H1 (cell line): Measurements from ENCODE around the gene PRPF38A. TPM values are rescaled to one million over a fixed set of nuclear protein-coding genes. Genes with fewer than 3 reads are reported as not detected.

ENCODE experiments used
- EGR1 ChIP-seq: IDR thresholded peaks from 2 replicates; pipeline ENCODE4 v1.6.1; 2011; ENCODE audit warnings: low read depth, low read length, borderline replicate concordance
- EZH2 ChIP-seq: fragments of 200-600 bp; sonication (generic); IDR thresholded peaks from 2 replicates; pipeline ENCODE4 v1.7.1; 2012; ENCODE audit warnings: low read depth, mild to moderate bottlenecking, moderate library complexity, low read length, inconsistent platforms; ENCODE audit not compliant: severe bottlenecking
- SP2 ChIP-seq: IDR thresholded peaks from 2 replicates; pipeline ENCODE4 v1.6.1; 2012; ENCODE audit warnings: mild to moderate bottlenecking, low read length, inconsistent platforms
- TBP ChIP-seq: IDR thresholded peaks from 2 replicates; pipeline ENCODE4 v1.6.1; 2011; ENCODE audit warnings: low read depth, low read length, improper control_type of control experiment
- polyA plus RNA-seq, 7 experiments: library from polyadenylated mRNA; depleted of rRNA in 3 of 7; stranded (reverse) in 5 of 7; unstranded in 2 of 7; fragments of >200 nt in 5 of 7; fragments of 200-250 nt in 2 of 7; gene quantifications; 1 replicate in 5 of 7; 2 replicates in 1 of 7; 4 replicates in 1 of 7; pipeline versions ENCODE4 v1.2.1 to v1.2.3, GENCODE V29; 2011 to 2013; ENCODE audit warnings: missing spikeins in 2 of 7, mixed read lengths in 2 of 7
- total RNA-seq: library from RNA; stranded (reverse); fragmentation: NEBNext Ultra II Directional; extraction: Animal tissue kit (Norgen Biotek cat#: 25700); gene quantifications from 2 replicates; pipeline ENCODE4 v1.2.1, GENCODE V29; 2021

Gene PRPF38A
- total and polyA plus RNA-seq, 2 of the 8 experiments (the other 6 are each of a cell fraction or from before 2014, with no cell fraction given), result 25.6 to 76.2 TPM

DNA sequence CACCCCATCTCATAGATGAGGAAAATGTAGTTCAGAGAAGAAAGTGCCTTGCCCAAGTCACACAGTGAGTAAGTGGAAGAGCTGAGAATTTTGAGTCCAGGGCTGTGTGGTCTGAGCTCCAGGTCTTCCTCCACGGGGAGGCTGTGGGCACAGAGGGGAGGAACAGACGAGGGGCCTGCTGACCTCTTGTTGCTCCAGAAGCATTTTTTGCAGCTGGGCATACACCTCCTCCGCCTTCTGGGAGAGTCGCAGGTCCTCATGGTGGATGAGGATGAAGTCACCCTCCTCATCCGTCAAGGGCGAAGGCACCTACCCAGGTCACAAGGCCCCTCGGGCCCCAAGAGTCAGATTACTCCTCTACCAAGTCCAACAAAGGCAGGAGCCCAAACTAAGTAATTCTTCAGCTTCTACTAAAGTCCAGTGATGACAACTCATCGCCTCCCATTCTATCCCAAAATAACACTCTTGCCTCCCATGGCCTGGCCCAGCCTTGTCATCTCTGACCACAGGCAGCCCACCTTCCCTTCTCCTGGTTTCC is 47.5 kb upstream of the PRPF38A start (continued):
- TF ChIP-seq EZH2 (no peak), EGR1 (no peak), SP2 (no peak), TBP (no peak)
- TF ChIP-seq, all 59 proteins: peak for 0
